Vagina (tissue), 2 donors: ENCODE results near the gene ZNF638.

Experiments used
- CTCF ChIP-seq, 3 experiments: fragments of 450-650 bp in 2 of 3; fragments of 200-600 bp in 1 of 3; sonication (generic) in 1 of 3; IDR thresholded peaks; one replicate each; pipeline ENCODE4 v1.5.1; 2017 to 2019; ENCODE audit warnings: antibody characterized with exemption in 3 of 3, mild to moderate bottlenecking in 2 of 3, moderate library complexity in 2 of 3
- POLR2A ChIP-seq, 2 donors: fragments of 450-650 bp; IDR thresholded peaks; one replicate each; pipeline ENCODE4 v1.6.1; 2017; ENCODE audit warnings: antibody characterized with exemption in 2 of 2, mild to moderate bottlenecking in 2 of 2, moderate library complexity in 2 of 2
- POLR2AphosphoS5 ChIP-seq, 2 donors: sonication (generic); formaldehyde crosslinking; IDR thresholded peaks; one replicate each; pipeline ENCODE4 v1.9.0; 2017; ENCODE audit warnings: antibody characterized with exemption in 2 of 2, mild to moderate bottlenecking in 2 of 2, low read depth in 1 of 2; ENCODE audit not compliant: insufficient read depth in 1 of 2

- no peak for TF ChIP-seq CTCF (IDR thresholded peaks at IDR 0.05)
- no peak for TF ChIP-seq POLR2A (IDR thresholded peaks at IDR 0.05)
- peak in 1 of 2 donors; percentile 13 for TF ChIP-seq POLR2AphosphoS5 (IDR thresholded peaks at IDR 0.05; ENCODE audit: insufficient read depth in 1 of 2, low read depth in 1 of 2)
Measured at GRCh38 chr2:71303849-71304248, 27.7 kb upstream of the ZNF638 start.
